Measurements from ENCODE around the gene BIRC2. TPM values are rescaled to one million over a fixed set of nuclear protein-coding genes. Genes with fewer than 3 reads are reported as not detected.

BIRC2 gene
- total RNA-seq, 1 experiment from 2014 or later = 32.6 TPM

GRCh38 chr11:102426570-102426969 is 79.6 kb downstream of the BIRC2 start:
- Histone ChIP-seq H3K9ac (ENCODE audit: low read length) (no peak overlapping the region), H3K9me3 (ENCODE audit: control insufficient read depth in 1 of 2, insufficient read depth in 1 of 2, low read depth in 1 of 2, low read length in 2 of 2) (no peaks in the 10 kb centered on the region), H3K27ac (ENCODE audit: low read depth, low read length) (no peak overlapping the region), H2AFZ (ENCODE audit: low read depth, low read length, poor library complexity, severe bottlenecking) (no peak overlapping the region), H3K79me2 (ENCODE audit: insufficient read depth, low read length) (peaks cover 97% of the 10 kb centered on the region), H3K27me3 (ENCODE audit: insufficient read depth, low read length) (no peaks in the 10 kb centered on the region), H3K9me2 (ENCODE audit: insufficient read depth) (no peaks in the 10 kb centered on the region), H3K36me3 (ENCODE audit: control insufficient read depth in 1 of 2, insufficient read depth in 2 of 2, low read length in 2 of 2) (no peaks in the 10 kb centered on the region; a peak in 1 of 4 replicates), H3K4me3 (replicated peaks in 1 of 2; ENCODE audit: low read depth in 1 of 2, low read length in 2 of 2) (no peak overlapping the region), H3K4me1 (ENCODE audit: control insufficient read depth in 1 of 2, insufficient read depth in 2 of 2, low read length in 2 of 2) (no peaks in the 10 kb centered on the region), H4K20me1 (ENCODE audit: insufficient read depth) (peaks cover 9% of the 10 kb centered on the region; the same call in 1 of the 2 replicates), H3K4me2 (ENCODE audit: low read length) (no peak overlapping the region)
- TF ChIP-seq ZBTB33 (IDR thresholded peaks at IDR 0.05; ENCODE audit: extremely low read depth, insufficient replicate concordance, low read length) (no peak), SP1 (IDR thresholded peaks at IDR 0.05; ENCODE audit: low read depth) (no peak), SIN3A (IDR thresholded peaks at IDR 0.05; ENCODE audit: low read depth) (no peak), POLR2A (IDR thresholded peaks at IDR 0.05; ENCODE audit: borderline replicate concordance, extremely low read depth, insufficient read depth, insufficient read length) (no peak), YY1 (IDR thresholded peaks at IDR 0.05; ENCODE audit: extremely low read depth, insufficient replicate concordance, low read depth, low read length) (no peak)
- CTCF ChIA-PET = no interaction called here
- intact Hi-C loops (cut with micrococcal nuclease) = no loop called here
- ATAC-seq (no peak), DNase-seq (ENCODE audit: low read depth, low spot score) (no peak)
- POLR2A ChIA-PET = no interaction called here
- RAD21 ChIA-PET (ENCODE audit: low non-redundant PET in 1 of 2, low total read pairs in 2 of 2, uncharacterized antibody in 2 of 2, unreplicated experiment in 2 of 2) = no interaction called here
- no TSS peak for BruUV-seq (replicated peaks)

GRCh38 chr11:102427068-102427467 is 80.1 kb downstream of the BIRC2 start:
- Histone ChIP-seq H3K4me1 (ENCODE audit: control insufficient read depth in 1 of 2, insufficient read depth in 2 of 2, low read length in 2 of 2) (no peaks in the 10 kb centered on the region), H3K4me3 (replicated peaks in 1 of 2; ENCODE audit: low read depth in 1 of 2, low read length in 2 of 2) (no peak overlapping the region), H3K36me3 (ENCODE audit: control insufficient read depth in 1 of 2, insufficient read depth in 2 of 2, low read length in 2 of 2) (no peaks in the 10 kb centered on the region; a peak in 1 of 4 replicates), H4K20me1 (ENCODE audit: insufficient read depth) (peaks cover 9% of the 10 kb centered on the region; the same call in 1 of the 2 replicates), H3K27ac (ENCODE audit: low read depth, low read length) (no peak overlapping the region), H3K79me2 (ENCODE audit: insufficient read depth, low read length) (peaks cover 97% of the 10 kb centered on the region), H3K9me3 (ENCODE audit: control insufficient read depth in 1 of 2, insufficient read depth in 1 of 2, low read depth in 1 of 2, low read length in 2 of 2) (no peaks in the 10 kb centered on the region), H3K4me2 (ENCODE audit: low read length) (no peak overlapping the region), H3K27me3 (ENCODE audit: insufficient read depth, low read length) (no peaks in the 10 kb centered on the region), H2AFZ (ENCODE audit: low read depth, low read length, poor library complexity, severe bottlenecking) (no peak overlapping the region), H3K9ac (ENCODE audit: low read length) (no peak overlapping the region), H3K9me2 (ENCODE audit: insufficient read depth) (no peaks in the 10 kb centered on the region)
- BruUV-seq (replicated peaks) = no TSS peak
- TF ChIP-seq CBX3 (IDR thresholded peaks at IDR 0.05; ENCODE audit: low read depth) (no peak), RAD21 (IDR thresholded peaks at IDR 0.05; ENCODE audit: low read depth) (no peak)
- ChIA-PET CTCF (no interaction called here), RAD21 (ENCODE audit: low non-redundant PET in 1 of 2, low total read pairs in 2 of 2, uncharacterized antibody in 2 of 2, unreplicated experiment in 2 of 2) (no interaction called here), POLR2A (no interaction called here)
- intact Hi-C loops (cut with micrococcal nuclease) = no loop called here
- ATAC-seq (no peak), DNase-seq (ENCODE audit: low read depth, low spot score) (no peak)

Other genes starting within 250 kb of the BIRC2 start
- 88.6 TPM for gene YAP1, start 236.8 kb upstream of the BIRC2 start, total RNA-seq (2021; ENCODE audit: unreplicated experiment)
- 4.7 TPM for gene BIRC3, start 29.7 kb upstream of the BIRC2 start, total RNA-seq (2021; ENCODE audit: unreplicated experiment)
- 217 TPM for gene TMEM123, start 105.6 kb downstream of the BIRC2 start, total RNA-seq (2021; ENCODE audit: unreplicated experiment)
- 0.61 TPM for gene MMP7, start 183.5 kb downstream of the BIRC2 start, total RNA-seq (2021; ENCODE audit: unreplicated experiment)

Measured in HCT116 (cell line).